HEK293 (cell line): ENCODE measurements around the gene SIGLECL1.

ENCODE experiments used
- PRDM1 ChIP-seq: fragments of 450-650 bp; formaldehyde crosslinking; IDR thresholded peaks from 2 replicates; pipeline ENCODE4; 2016; ENCODE audit warnings: missing biosample characterization, missing genetic modification characterization
- SETDB1 ChIP-seq: IDR thresholded peaks from one replicate; pipeline ENCODE4 v1.6.1; 2017; ENCODE audit warnings: mild to moderate bottlenecking, low read length, moderate library complexity, mixed read lengths; ENCODE audit not compliant: insufficient read length
- WT1 ChIP-seq: fragments of 450-650 bp; formaldehyde crosslinking; IDR thresholded peaks from 2 replicates; pipeline ENCODE4 v1.5.1; 2016; ENCODE audit warnings: missing biosample characterization, missing genetic modification characterization
- ZBTB17 ChIP-seq: fragments of 450-650 bp; formaldehyde crosslinking; IDR thresholded peaks from 2 replicates; pipeline ENCODE4 v1.5.1; 2016; ENCODE audit warnings: missing biosample characterization, missing genetic modification characterization
- ZBTB20 ChIP-seq: fragments of 450-650 bp; formaldehyde crosslinking; IDR thresholded peaks from 2 replicates; pipeline ENCODE4 v1.5.1; 2016; ENCODE audit warnings: missing biosample characterization, missing genetic modification characterization
- ZNF18 ChIP-seq: fragments of 450-650 bp; formaldehyde crosslinking; IDR thresholded peaks from 2 replicates; pipeline ENCODE4 v1.5.1; 2016; ENCODE audit warnings: missing biosample characterization, missing genetic modification characterization
- ZNF184 ChIP-seq: fragments of 450-650 bp; IDR thresholded peaks from 2 replicates; pipeline ENCODE4 v1.5.1; 2018; ENCODE audit warnings: missing biosample characterization, mild to moderate bottlenecking, missing genetic modification characterization
- TF ChIP-seq, protein P1 (sequence below): fragments of 450-650 bp; formaldehyde crosslinking; IDR thresholded peaks from 2 replicates; pipeline ENCODE4 v1.5.1; 2016; ENCODE audit warnings: missing biosample characterization, missing genetic modification characterization
- TF ChIP-seq, protein P2 (sequence below): fragments of 450-650 bp; formaldehyde crosslinking; IDR thresholded peaks from 2 replicates; pipeline ENCODE4 v1.5.1; 2016; ENCODE audit warnings: missing biosample characterization, missing genetic modification characterization
- TF ChIP-seq, protein P3 (sequence below): fragments of 450-650 bp; formaldehyde crosslinking; IDR thresholded peaks from 2 replicates; pipeline ENCODE4 v1.5.1; 2016; ENCODE audit warnings: missing biosample characterization, missing genetic modification characterization
- TF ChIP-seq, protein P4 (sequence below): fragments of 450-650 bp; formaldehyde crosslinking; IDR thresholded peaks from 2 replicates; pipeline ENCODE4 v1.5.1; 2016; ENCODE audit warnings: missing biosample characterization, missing genetic modification characterization
- TF ChIP-seq, protein P5 (sequence below): sonication (generic); formaldehyde crosslinking; IDR thresholded peaks from 2 replicates; pipeline ENCODE4 v1.8.1; 2022; ENCODE audit warnings: mild to moderate bottlenecking, moderate library complexity, missing genetic modification reagents
- TF ChIP-seq, protein P6 (sequence below): IDR thresholded peaks from 2 replicates; pipeline ENCODE4 v1.6.1; 2011; ENCODE audit warnings: mild to moderate bottlenecking, low read depth, low read length, borderline replicate concordance

- TF ChIP-seq, protein P1, sequence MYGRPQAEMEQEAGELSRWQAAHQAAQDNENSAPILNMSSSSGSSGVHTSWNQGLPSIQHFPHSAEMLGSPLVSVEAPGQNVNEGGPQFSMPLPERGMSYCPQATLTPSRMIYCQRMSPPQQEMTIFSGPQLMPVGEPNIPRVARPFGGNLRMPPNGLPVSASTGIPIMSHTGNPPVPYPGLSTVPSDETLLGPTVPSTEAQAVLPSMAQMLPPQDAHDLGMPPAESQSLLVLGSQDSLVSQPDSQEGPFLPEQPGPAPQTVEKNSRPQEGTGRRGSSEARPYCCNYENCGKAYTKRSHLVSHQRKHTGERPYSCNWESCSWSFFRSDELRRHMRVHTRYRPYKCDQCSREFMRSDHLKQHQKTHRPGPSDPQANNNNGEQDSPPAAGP (tag by site-specific recombination) = no peak
- TF ChIP-seq WT1 (tag by site-specific recombination) = no peak
- TF ChIP-seq, protein P2, sequence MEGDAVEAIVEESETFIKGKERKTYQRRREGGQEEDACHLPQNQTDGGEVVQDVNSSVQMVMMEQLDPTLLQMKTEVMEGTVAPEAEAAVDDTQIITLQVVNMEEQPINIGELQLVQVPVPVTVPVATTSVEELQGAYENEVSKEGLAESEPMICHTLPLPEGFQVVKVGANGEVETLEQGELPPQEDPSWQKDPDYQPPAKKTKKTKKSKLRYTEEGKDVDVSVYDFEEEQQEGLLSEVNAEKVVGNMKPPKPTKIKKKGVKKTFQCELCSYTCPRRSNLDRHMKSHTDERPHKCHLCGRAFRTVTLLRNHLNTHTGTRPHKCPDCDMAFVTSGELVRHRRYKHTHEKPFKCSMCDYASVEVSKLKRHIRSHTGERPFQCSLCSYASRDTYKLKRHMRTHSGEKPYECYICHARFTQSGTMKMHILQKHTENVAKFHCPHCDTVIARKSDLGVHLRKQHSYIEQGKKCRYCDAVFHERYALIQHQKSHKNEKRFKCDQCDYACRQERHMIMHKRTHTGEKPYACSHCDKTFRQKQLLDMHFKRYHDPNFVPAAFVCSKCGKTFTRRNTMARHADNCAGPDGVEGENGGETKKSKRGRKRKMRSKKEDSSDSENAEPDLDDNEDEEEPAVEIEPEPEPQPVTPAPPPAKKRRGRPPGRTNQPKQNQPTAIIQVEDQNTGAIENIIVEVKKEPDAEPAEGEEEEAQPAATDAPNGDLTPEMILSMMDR = no peak
- TF ChIP-seq, protein P3, sequence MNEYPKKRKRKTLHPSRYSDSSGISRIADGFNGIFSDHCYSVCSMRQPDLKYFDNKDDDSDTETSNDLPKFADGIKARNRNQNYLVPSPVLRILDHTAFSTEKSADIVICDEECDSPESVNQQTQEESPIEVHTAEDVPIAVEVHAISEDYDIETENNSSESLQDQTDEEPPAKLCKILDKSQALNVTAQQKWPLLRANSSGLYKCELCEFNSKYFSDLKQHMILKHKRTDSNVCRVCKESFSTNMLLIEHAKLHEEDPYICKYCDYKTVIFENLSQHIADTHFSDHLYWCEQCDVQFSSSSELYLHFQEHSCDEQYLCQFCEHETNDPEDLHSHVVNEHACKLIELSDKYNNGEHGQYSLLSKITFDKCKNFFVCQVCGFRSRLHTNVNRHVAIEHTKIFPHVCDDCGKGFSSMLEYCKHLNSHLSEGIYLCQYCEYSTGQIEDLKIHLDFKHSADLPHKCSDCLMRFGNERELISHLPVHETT = no peak
- TF ChIP-seq ZNF18 (tag by site-specific recombination) = no peak
- no peak for TF ChIP-seq ZBTB17 (tag by site-specific recombination)
- TF ChIP-seq, protein P4, sequence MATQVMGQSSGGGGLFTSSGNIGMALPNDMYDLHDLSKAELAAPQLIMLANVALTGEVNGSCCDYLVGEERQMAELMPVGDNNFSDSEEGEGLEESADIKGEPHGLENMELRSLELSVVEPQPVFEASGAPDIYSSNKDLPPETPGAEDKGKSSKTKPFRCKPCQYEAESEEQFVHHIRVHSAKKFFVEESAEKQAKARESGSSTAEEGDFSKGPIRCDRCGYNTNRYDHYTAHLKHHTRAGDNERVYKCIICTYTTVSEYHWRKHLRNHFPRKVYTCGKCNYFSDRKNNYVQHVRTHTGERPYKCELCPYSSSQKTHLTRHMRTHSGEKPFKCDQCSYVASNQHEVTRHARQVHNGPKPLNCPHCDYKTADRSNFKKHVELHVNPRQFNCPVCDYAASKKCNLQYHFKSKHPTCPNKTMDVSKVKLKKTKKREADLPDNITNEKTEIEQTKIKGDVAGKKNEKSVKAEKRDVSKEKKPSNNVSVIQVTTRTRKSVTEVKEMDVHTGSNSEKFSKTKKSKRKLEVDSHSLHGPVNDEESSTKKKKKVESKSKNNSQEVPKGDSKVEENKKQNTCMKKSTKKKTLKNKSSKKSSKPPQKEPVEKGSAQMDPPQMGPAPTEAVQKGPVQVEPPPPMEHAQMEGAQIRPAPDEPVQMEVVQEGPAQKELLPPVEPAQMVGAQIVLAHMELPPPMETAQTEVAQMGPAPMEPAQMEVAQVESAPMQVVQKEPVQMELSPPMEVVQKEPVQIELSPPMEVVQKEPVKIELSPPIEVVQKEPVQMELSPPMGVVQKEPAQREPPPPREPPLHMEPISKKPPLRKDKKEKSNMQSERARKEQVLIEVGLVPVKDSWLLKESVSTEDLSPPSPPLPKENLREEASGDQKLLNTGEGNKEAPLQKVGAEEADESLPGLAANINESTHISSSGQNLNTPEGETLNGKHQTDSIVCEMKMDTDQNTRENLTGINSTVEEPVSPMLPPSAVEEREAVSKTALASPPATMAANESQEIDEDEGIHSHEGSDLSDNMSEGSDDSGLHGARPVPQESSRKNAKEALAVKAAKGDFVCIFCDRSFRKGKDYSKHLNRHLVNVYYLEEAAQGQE (tag by site-specific recombination) = no peak
- no peak for TF ChIP-seq ZBTB20
- TF ChIP-seq PRDM1 (tag by site-specific recombination) = no peak
- TF ChIP-seq SETDB1 = no peak
- TF ChIP-seq, protein P5, sequence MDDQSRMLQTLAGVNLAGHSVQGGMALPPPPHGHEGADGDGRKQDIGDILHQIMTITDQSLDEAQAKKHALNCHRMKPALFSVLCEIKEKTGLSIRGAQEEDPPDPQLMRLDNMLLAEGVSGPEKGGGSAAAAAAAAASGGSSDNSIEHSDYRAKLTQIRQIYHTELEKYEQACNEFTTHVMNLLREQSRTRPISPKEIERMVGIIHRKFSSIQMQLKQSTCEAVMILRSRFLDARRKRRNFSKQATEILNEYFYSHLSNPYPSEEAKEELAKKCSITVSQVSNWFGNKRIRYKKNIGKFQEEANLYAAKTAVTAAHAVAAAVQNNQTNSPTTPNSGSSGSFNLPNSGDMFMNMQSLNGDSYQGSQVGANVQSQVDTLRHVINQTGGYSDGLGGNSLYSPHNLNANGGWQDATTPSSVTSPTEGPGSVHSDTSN (CRISPR knock-in tag) = no peak
- no peak for TF ChIP-seq ZNF184 (tag by site-specific recombination)
- TF ChIP-seq, protein P6, sequence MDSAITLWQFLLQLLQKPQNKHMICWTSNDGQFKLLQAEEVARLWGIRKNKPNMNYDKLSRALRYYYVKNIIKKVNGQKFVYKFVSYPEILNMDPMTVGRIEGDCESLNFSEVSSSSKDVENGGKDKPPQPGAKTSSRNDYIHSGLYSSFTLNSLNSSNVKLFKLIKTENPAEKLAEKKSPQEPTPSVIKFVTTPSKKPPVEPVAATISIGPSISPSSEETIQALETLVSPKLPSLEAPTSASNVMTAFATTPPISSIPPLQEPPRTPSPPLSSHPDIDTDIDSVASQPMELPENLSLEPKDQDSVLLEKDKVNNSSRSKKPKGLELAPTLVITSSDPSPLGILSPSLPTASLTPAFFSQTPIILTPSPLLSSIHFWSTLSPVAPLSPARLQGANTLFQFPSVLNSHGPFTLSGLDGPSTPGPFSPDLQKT = no peak
Observed at GRCh38 chr19:51305479-51305878, 54.6 kb downstream of the SIGLECL1 start.
